NT2/D1 (cell line): ENCODE data around the gene IMMP2L.

Experiments
- SUZ12 ChIP-seq: IDR thresholded peaks from 2 replicates; pipeline ENCODE4 v1.6.1; 2011; ENCODE audit not compliant: insufficient read length, insufficient read depth; ENCODE audit errors: extremely low read depth
- YY1 ChIP-seq: IDR thresholded peaks from 2 replicates; pipeline ENCODE4 v1.6.1; 2011; ENCODE audit not compliant: insufficient read length, insufficient read depth
- ZNF274 ChIP-seq: IDR thresholded peaks from 2 replicates; pipeline ENCODE4 v1.6.1; 2011; ENCODE audit warnings: mild to moderate bottlenecking, low read depth, low read length

DNA sequence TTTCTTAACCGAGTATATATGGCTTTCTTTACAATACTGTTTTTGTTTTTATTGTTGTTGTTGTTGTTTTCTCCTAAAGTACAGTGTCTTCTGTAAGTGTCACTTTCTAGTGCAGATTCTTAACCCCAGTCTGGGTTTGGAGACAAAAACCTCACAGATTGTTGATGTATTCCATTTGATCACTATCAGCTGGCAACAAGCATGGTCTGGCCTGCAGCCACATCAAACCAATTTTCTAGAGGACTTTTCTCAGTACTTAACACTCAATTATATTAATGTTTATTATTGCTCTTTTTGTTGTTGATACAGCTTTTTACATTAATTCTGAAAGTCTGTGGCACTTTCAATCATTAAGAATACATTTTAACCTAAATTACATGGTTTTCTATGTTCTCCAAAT is 454.3 kb downstream of the IMMP2L start:
- TF ChIP-seq ZNF274, result no peak
- no peak for TF ChIP-seq YY1
- no peak for TF ChIP-seq SUZ12
